Calu3 (cell line): ENCODE data around the gene KCNIP2. TPM values are rescaled to one million over a fixed set of nuclear protein-coding genes. Genes with fewer than 3 reads are reported as not detected.

Experiments
- BruUV-seq: library from RNA; stranded (reverse); fragments of 400-500 nt; replicated peaks from 2 replicates; lab custom pipeline; 2021; lab: Mats Ljungman, UMichigan
- CTCF ChIA-PET: fragments of 300-600 bp; sonication (Branson Sonifier 250); formaldehyde crosslinking; loops from one replicate; lab custom pipeline; 2022; ENCODE audit warnings: antibody characterized with exemption; lab: Charles Lee
- DNase-seq: peaks from one replicate; pipeline ENCODE4 v3.0.0; 2022
- H3K27ac Mint-ChIP-seq: one replicate; pipeline ENCODE4 v1.8.0; 2022; ENCODE audit warnings: mixed read lengths; ENCODE audit not compliant: unreplicated experiment
- H3K27me3 Mint-ChIP-seq: one replicate; pipeline ENCODE4 v1.8.0; 2022; ENCODE audit warnings: mixed read lengths; ENCODE audit not compliant: unreplicated experiment
- H3K36me3 Mint-ChIP-seq: one replicate; pipeline ENCODE4 v1.8.0; 2022; ENCODE audit warnings: mild to moderate bottlenecking, moderate library complexity, mixed read lengths; ENCODE audit not compliant: insufficient read depth, unreplicated experiment
- H3K4me1 Mint-ChIP-seq: one replicate; pipeline ENCODE4 v1.8.0; 2022; ENCODE audit warnings: mild to moderate bottlenecking, low read depth, mixed read lengths; ENCODE audit not compliant: unreplicated experiment
- H3K4me3 Mint-ChIP-seq: one replicate; pipeline ENCODE4 v1.8.0; 2022; ENCODE audit warnings: mild to moderate bottlenecking, low read depth, moderate library complexity, mixed read lengths; ENCODE audit not compliant: unreplicated experiment
- H3K9me3 Mint-ChIP-seq: one replicate; pipeline ENCODE4 v1.8.0; 2022; ENCODE audit warnings: low read depth, mixed read lengths; ENCODE audit not compliant: unreplicated experiment
- CTCF ChIP-seq: fragments of 200-600 bp; IDR thresholded peaks from one replicate; pipeline ENCODE4 v1.8.0; 2022; ENCODE audit warnings: antibody characterized with exemption; ENCODE audit not compliant: unreplicated experiment
- intact Hi-C: fragments of 100-400 bp; cut with micrococcal nuclease; formaldehyde crosslinking; loops from one replicate; pipeline ENCODE4 v1.10.0; 2022; ENCODE audit not compliant: unreplicated experiment
- total RNA-seq: library from RNA; stranded (reverse); gene quantifications from 2 replicates; pipeline ENCODE4 v1.2.3, GENCODE V29; 2022

KCNIP2 gene
- total RNA-seq, 1 experiment from 2014 or later, result 4.8 TPM

DNA sequence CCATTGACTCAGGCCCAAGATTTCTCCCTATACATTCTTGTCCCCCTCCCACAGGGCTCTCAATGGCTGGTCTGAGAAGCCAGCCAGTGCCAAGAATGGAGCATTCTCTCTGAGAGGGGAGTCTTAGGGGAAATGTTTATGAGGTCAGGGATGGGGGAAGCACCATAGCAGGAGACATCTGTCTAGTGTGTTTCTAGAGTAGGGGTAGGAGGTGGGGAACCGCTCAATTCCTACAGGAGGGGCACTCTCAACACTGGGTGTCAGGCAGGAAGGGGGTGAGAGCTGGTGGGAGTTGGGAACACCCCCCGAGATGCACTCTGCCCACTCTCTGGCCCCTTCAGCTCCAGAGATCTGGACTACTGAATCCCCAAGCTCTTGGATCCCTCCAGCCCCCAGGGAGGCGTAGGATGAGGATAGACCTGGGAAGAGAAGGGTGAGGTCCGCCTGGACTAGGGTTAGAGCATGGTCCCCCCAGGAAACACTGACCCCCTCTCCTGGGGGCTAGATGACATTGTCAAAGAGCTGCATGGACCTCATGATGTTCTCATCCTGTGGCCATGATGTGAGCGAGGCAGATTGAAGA, 16.7 kb downstream of the KCNIP2 start:
- no peak for DNase-seq
- Mint-ChIP-seq H3K4me1 (peaks cover 10% of the 10 kb centered on the region), H3K27me3 (no peaks in the 10 kb centered on the region), H3K36me3 (peaks cover 11% of the 10 kb centered on the region), H3K27ac (no peak overlapping the region), H3K4me3 (no peak overlapping the region), H3K9me3 (no peaks in the 10 kb centered on the region)
- TF ChIP-seq CTCF, result no peak
- intact Hi-C loops, result no loop called here
- BruUV-seq, result no TSS peak
- CTCF ChIA-PET, result interaction anchor here (0.6 kb wide), 1 partner anchor 249 kb away, joined by 3 read pairs; no protein-coding TSS in a partner anchor

DNA sequence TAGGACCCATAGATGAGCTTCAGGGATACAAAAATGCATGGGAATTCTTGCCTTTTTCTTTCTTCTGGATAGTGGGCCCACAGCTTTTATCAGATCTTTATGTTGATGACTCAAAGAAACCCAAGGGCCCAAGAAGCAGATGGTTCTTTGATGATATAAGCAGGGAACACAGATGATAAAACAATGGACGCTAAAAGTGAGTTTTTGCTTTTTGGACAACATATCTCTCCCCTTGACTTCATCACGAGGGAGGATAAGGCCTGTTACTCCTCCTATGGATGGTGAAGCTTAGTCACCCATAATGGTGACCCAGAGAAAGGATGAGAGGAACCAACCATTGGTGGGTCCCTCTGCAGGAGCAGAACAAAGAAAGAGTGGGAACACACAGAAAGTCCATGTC, 18.9 kb downstream of the KCNIP2 start:
- Mint-ChIP-seq H3K4me1 (no peaks in the 10 kb centered on the region), H3K9me3 (no peaks in the 10 kb centered on the region), H3K27ac (no peak overlapping the region), H3K27me3 (no peaks in the 10 kb centered on the region), H3K36me3 (no peaks in the 10 kb centered on the region), H3K4me3 (no peak overlapping the region)
- DNase-seq, result no peak
- TF ChIP-seq CTCF, result no peak
- intact Hi-C loops, result no loop called here
- CTCF ChIA-PET, result no interaction called here
- no TSS peak for BruUV-seq

DNA sequence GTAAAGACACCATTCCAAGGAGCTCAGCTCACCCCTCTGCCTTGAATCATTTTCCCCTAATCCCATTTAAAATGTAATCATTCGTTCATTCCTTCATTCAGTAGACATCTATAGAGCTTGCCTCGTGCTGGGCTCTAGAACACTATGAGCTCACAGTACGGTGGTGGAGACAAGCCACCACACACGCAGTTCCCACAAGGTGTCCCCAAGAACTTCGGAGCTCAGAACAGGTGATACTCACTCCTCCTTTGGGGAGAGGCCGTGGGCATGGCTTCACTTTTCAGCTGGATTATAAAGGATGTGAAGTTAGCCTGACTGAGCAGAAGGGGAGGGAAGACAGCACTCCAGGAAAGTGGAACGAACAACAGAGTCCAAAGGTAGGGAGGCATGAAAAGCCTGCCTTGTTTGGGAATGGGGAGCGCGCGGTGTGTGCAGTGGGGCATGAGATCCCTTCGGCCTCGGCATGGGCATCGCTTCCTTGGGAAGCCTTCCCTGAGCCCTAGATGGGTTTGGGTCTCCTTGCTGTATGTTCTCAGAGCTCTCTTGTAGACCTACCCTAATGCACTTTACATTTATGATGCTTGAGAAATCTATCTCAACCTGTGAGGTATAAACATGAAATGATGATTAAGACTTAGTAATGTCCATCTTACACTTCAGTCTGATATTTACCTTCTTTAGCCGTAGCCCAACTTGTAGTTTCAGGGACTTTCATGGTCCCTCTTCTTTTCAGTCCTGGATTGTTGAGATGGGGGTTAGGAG, 24.5 kb downstream of the KCNIP2 start:
- TSS peak; percentile 70 for BruUV-seq
- peak overlapping the region; percentile 90 for H3K4me3 Mint-ChIP-seq
- H3K27me3 Mint-ChIP-seq, result no peaks in the 10 kb centered on the region
- DNase-seq, result peak; percentile 18
- H3K36me3 Mint-ChIP-seq, result peaks cover 50% of the 10 kb centered on the region
- no peaks in the 10 kb centered on the region for H3K9me3 Mint-ChIP-seq
- H3K4me1 Mint-ChIP-seq, result peaks cover 7% of the 10 kb centered on the region
- H3K27ac Mint-ChIP-seq, result peak overlapping the region; percentile 89
- intact Hi-C loops, result no loop called here
- TF ChIP-seq CTCF, result no peak
- CTCF ChIA-PET, result interaction anchor here (1.1 to 2.2 kb wide), 4 partner anchors 17 to 38 kb away, joined by 4 to 22 read pairs (median 4); no protein-coding TSS in a partner anchor

DNA sequence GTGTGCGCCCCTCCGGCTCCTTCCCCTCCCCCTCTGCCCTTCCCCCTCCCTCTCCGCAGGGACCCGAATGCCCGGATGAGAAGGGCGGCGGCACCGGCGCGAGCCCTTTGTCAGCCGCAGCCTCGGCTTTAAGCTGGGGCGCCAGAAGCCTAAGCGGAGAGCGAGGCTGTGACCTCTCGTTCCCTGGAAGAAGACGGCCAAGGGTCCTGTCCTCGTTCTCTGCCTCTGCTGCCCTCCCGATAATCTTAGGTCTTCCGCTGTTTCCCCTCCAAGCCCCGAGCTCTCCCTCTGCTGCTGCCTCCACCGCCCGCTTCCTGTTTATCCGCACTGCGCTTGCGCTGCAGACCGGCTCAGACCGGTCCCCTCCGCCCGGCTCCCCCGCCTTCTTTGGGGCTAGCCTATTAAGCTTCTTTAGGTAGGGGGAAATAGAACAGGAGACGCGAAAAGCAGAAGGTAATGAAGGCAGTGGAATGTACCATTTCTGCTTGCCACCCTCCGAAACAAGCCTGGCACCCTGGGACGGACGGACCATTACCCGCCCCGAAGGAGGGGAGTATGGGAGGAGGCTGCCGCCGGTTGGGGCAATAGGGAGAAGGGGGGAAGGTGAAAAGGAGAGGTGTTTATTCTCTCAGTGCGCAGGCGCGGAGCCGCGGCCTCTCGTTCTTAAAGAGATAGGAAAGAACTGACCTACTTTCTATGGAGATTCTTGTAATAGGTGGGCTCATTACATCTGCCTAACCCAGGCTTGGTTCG, 25.3 kb downstream of the KCNIP2 start, which contains the start of gene OGA:
Gene OGA, minus strand, starts transcription at position 326 of the 753 bp plus-strand sequence. CDS start 422 bp downstream, outside the sequence.
- intact Hi-C loops, result no loop called here

More for the DNA sequence above, 25.3 kb downstream of the KCNIP2 start, which contains the start of gene OGA:
- H3K27ac Mint-ChIP-seq, result peak within 1 kb of the TSS; percentile 89
- peaks cover 7% of the 10 kb centered on the region for H3K4me1 Mint-ChIP-seq
- TF ChIP-seq CTCF, result no peak
- peak; percentile 94 for DNase-seq
- CTCF ChIA-PET, result interaction anchor here (1.1 to 2.2 kb wide), 4 partner anchors 18 to 37 kb away, joined by 4 to 22 read pairs (median 4); no protein-coding TSS in a partner anchor
- no peaks in the 10 kb centered on the region for H3K27me3 Mint-ChIP-seq
- H3K9me3 Mint-ChIP-seq, result no peaks in the 10 kb centered on the region
- H3K4me3 Mint-ChIP-seq, result peak within 1 kb of the TSS; percentile 90
- BruUV-seq, result no TSS peak
- peaks cover 52% of the 10 kb centered on the region for H3K36me3 Mint-ChIP-seq
